Liver (tissue), 9 donors: Measurements from ENCODE around the gene MYH2. TPM values are rescaled to one million over a fixed set of nuclear protein-coding genes. Genes with fewer than 3 reads are reported as not detected.

Experiments
- DNase-seq: peaks from one replicate; pipeline ENCODE4 v3.0.0-alpha.2; 2017; ENCODE audit warnings: low spot score
- H3K27ac ChIP-seq, 2 donors: one replicate each; pipeline ENCODE4 v1.7.0; 2013; ENCODE audit warnings: inconsistent platforms in 2 of 2, low read length in 2 of 2, control low read depth in 1 of 2, low read depth in 1 of 2, mild to moderate bottlenecking in 1 of 2
- H3K27me3 ChIP-seq, 4 donors: one replicate each; pipeline versions ENCODE4 v1.6.1 to v1.7.0; 2013; ENCODE audit warnings: low read length in 3 of 4, inconsistent platforms in 1 of 4, mild to moderate bottlenecking in 1 of 4, moderate library complexity in 1 of 4; ENCODE audit not compliant: control insufficient read depth in 4 of 4, insufficient read depth in 4 of 4
- H3K36me3 ChIP-seq, 4 donors: one replicate each; pipeline versions ENCODE4 v1.6.1 to v1.7.0; 2013; ENCODE audit warnings: low read length in 3 of 4, mild to moderate bottlenecking in 3 of 4, low read depth in 1 of 4, moderate library complexity in 1 of 4; ENCODE audit not compliant: control insufficient read depth in 4 of 4, insufficient read depth in 3 of 4
- H3K4me1 ChIP-seq, 4 donors: one replicate each; pipeline versions ENCODE4 v1.6.1 to v1.7.0; 2013; ENCODE audit warnings: low read length in 3 of 4, mild to moderate bottlenecking in 3 of 4, moderate library complexity in 1 of 4; ENCODE audit not compliant: control insufficient read depth in 4 of 4, insufficient read depth in 4 of 4
- H3K4me3 ChIP-seq, 3 donors: one replicate each; pipeline versions ENCODE4 v1.6.1 to v1.7.0; 2013; ENCODE audit warnings: low read length in 3 of 3, control low read depth in 1 of 3, low read depth in 1 of 3, mild to moderate bottlenecking in 1 of 3
- H3K9ac ChIP-seq, 2 donors: one replicate each; pipeline ENCODE4 v1.7.0; 2013; ENCODE audit warnings: low read length in 2 of 2, mild to moderate bottlenecking in 2 of 2, moderate library complexity in 2 of 2, control low read depth in 1 of 2, low read depth in 1 of 2
- H3K9me3 ChIP-seq, 4 donors: one replicate each; pipeline versions ENCODE4 v1.6.1 to v1.7.0; 2013; ENCODE audit warnings: low read length in 3 of 4; ENCODE audit not compliant: control insufficient read depth in 4 of 4
- CTCF ChIP-seq: fragments of 150-350 bp; IDR thresholded peaks from 2 replicates; pipeline ENCODE4 v1.5.1; 2017; ENCODE audit warnings: improper control_type of control experiment, low read depth, low read length; ENCODE audit not compliant: missing input control
- EGR1 ChIP-seq, 2 donors: IDR thresholded peaks; 2 replicates each; pipeline ENCODE4 v1.6.1; 2016 to 2018; ENCODE audit warnings: antibody characterized with exemption in 2 of 2, low read depth in 2 of 2
- FOXA1 ChIP-seq: IDR thresholded peaks from 2 replicates; pipeline ENCODE4 v1.6.1; 2016; ENCODE audit warnings: antibody characterized with exemption
- FOXA2 ChIP-seq: IDR thresholded peaks from 2 replicates; pipeline ENCODE4 v1.6.1; 2016; ENCODE audit warnings: antibody characterized with exemption
- GABPA ChIP-seq, 2 donors: IDR thresholded peaks in 1 of 2; conservative IDR thresholded peaks in 1 of 2; 2 replicates each; pipeline ENCODE4 v1.6.1; 2016; ENCODE audit warnings: antibody characterized with exemption in 2 of 2, mild to moderate bottlenecking in 1 of 2, moderate library complexity in 1 of 2
- HNF4A ChIP-seq, 2 donors: conservative IDR thresholded peaks; 2 replicates each; pipeline ENCODE4 v1.6.1; 2016; ENCODE audit warnings: antibody characterized with exemption in 2 of 2, mild to moderate bottlenecking in 2 of 2
- HNF4G ChIP-seq: IDR thresholded peaks from 2 replicates; pipeline ENCODE4 v1.6.1; 2016; ENCODE audit warnings: antibody characterized with exemption
- JUND ChIP-seq, 2 donors: IDR thresholded peaks; 2 replicates each; pipeline ENCODE4 v1.6.1; 2016; ENCODE audit warnings: antibody characterized with exemption in 2 of 2
- MAX ChIP-seq: IDR thresholded peaks from 2 replicates; pipeline ENCODE4 v1.6.1; 2016; ENCODE audit warnings: antibody characterized with exemption
- NR2F2 ChIP-seq: IDR thresholded peaks from 2 replicates; pipeline ENCODE4 v1.6.1; 2016; ENCODE audit warnings: antibody characterized with exemption
- RAD21 ChIP-seq, 2 donors: IDR thresholded peaks; 2 replicates each; pipeline ENCODE4 v1.6.1; 2016; ENCODE audit warnings: antibody characterized with exemption in 2 of 2, mild to moderate bottlenecking in 2 of 2
- REST ChIP-seq: IDR thresholded peaks from 2 replicates; pipeline ENCODE4 v1.6.1; 2016; ENCODE audit warnings: antibody characterized with exemption, mild to moderate bottlenecking
- RXRA ChIP-seq, 2 donors: IDR thresholded peaks; 2 replicates each; pipeline ENCODE4 v1.6.1; 2017 to 2018; ENCODE audit warnings: antibody characterized with exemption in 2 of 2, mild to moderate bottlenecking in 1 of 2
- SP1 ChIP-seq: IDR thresholded peaks from 2 replicates; pipeline ENCODE4 v1.6.1; 2018; ENCODE audit warnings: antibody characterized with exemption, mild to moderate bottlenecking
- TAF1 ChIP-seq: conservative IDR thresholded peaks from 2 replicates; pipeline ENCODE4 v1.6.1; 2016; ENCODE audit warnings: antibody characterized with exemption, mild to moderate bottlenecking
- YY1 ChIP-seq: IDR thresholded peaks from 2 replicates; pipeline ENCODE4 v1.6.1; 2016; ENCODE audit warnings: antibody characterized with exemption, mild to moderate bottlenecking
- ZBTB33 ChIP-seq: IDR thresholded peaks from 2 replicates; pipeline ENCODE4 v1.6.1; 2016; ENCODE audit warnings: antibody characterized with exemption
- WGBS: extraction: QIAGEN DNeasy Blood & Tissue Kit; methylation state at CpG from one replicate; pipeline ENCODE4 v1.1.7; 2013; 5-methylcytosine and 5-hydroxymethylcytosine counted together
- polyA plus RNA-seq, 2 donors: library from polyadenylated mRNA; stranded (reverse) in 1 of 2; unstranded in 1 of 2; fragments of 200-250 nt in 1 of 2; fragments of >200 nt in 1 of 2; fragmentation: Nextera tagmentation in 1 of 2; extraction: Ambion mirVana in 1 of 2; gene quantifications; one replicate each; pipeline versions ENCODE4 v1.2.1 to v1.2.3, GENCODE V29; 2013 to 2015
- total RNA-seq, 2 donors: library from RNA; depleted of rRNA; stranded (reverse); fragments of >200 nt; gene quantifications; one replicate each; pipeline ENCODE4 v1.2.3, GENCODE V29; 2014
- TF ChIP-seq, protein P1 (sequence below): IDR thresholded peaks from 2 replicates; pipeline ENCODE4 v1.6.1; 2016; ENCODE audit warnings: antibody characterized with exemption
- donor health status: healthy.
- donor health status: healthy.
- donor health status: healthy.
- donor health status: healthy.
- donor health status: healthy.

The MYH2 gene
- total and polyA plus RNA-seq, 4 donors: under 0.01 to 0.23 TPM; not detected in 2

- Histone ChIP-seq H3K9me3 (no peaks in the 10 kb centered on the region), H3K36me3 (no peaks in the 10 kb centered on the region), H3K9ac (no peak overlapping the region), H3K27ac (no peak overlapping the region), H3K27me3 (no peaks in the 10 kb centered on the region), H3K4me1 (peaks cover 0 to 2% (median 0%) of the 10 kb centered on the region in 4 donors), H3K4me3 (no peak overlapping the region)
- TF ChIP-seq GABPA (IDR thresholded peaks at IDR 0.05 in 1 of 2, conservative IDR thresholded peaks at IDR 0.05 in 1 of 2): no peak
- no peak for TF ChIP-seq YY1
- WGBS: 79% methylated on average over 7 of the region's 7 CpGs
- DNase-seq: no peak
Observed at GRCh38 chr17:10516065-10516464, 33.4 kb downstream of the MYH2 start.

- Histone ChIP-seq H3K4me1 (peaks cover 0 to 2% (median 0%) of the 10 kb centered on the region in 4 donors), H3K27ac (no peak overlapping the region), H3K4me3 (no peak overlapping the region), H3K9me3 (no peaks in the 10 kb centered on the region), H3K27me3 (no peaks in the 10 kb centered on the region), H3K9ac (no peak overlapping the region), H3K36me3 (no peaks in the 10 kb centered on the region)
- DNase-seq: no peak
- 52% methylated on average over 6 of the region's 6 CpGs for WGBS
- TF ChIP-seq GABPA (IDR thresholded peaks at IDR 0.05 in 1 of 2, conservative IDR thresholded peaks at IDR 0.05 in 1 of 2) (no peak), REST (no peak), YY1 (no peak), NR2F2 (no peak), HNF4G (no peak), EGR1 (IDR thresholded peaks at IDR 0.05; ENCODE audit: low read depth in 2 of 2) (no peak), HNF4A (conservative IDR thresholded peaks at IDR 0.05) (no peak), TAF1 (no peak), CTCF (no peak), FOXA1 (no peak), RXRA (IDR thresholded peaks at IDR 0.05) (no peak), MAX (no peak), JUND (IDR thresholded peaks at IDR 0.05) (no peak), ZBTB33 (no peak), FOXA2 (no peak), RAD21 (IDR thresholded peaks at IDR 0.05) (no peak), SP1 (no peak)
- TF ChIP-seq, protein P1, sequence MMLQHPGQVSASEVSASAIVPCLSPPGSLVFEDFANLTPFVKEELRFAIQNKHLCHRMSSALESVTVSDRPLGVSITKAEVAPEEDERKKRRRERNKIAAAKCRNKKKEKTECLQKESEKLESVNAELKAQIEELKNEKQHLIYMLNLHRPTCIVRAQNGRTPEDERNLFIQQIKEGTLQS: no peak
Observed at GRCh38 chr17:10513299-10514067, 36.0 kb downstream of the MYH2 start.
